ENCODE data around the gene ENOX1.

Gene ENOX1

GRCh38 chr13:43268632-43269031, 518.1 kb downstream of the ENOX1 start:
- no peak for DNase-seq

- no peak for DNase-seq
These were observed 518.9 kb downstream of the ENOX1 start for GRCh38 chr13:43267916-43268315.

- DNase-seq = no peak
These were observed 519.7 kb downstream of the ENOX1 start for GRCh38 chr13:43266936-43267615.

GRCh38 chr13:43265028-43265427, 521.7 kb downstream of the ENOX1 start:
- no peak for DNase-seq

- no peak for DNase-seq
These were observed 522.3 kb downstream of the ENOX1 start for GRCh38 chr13:43264458-43264857.

- no peak for DNase-seq
These were observed 523.7 kb downstream of the ENOX1 start for GRCh38 chr13:43263047-43263446.

- DNase-seq = no peak
These were observed 525.8 kb downstream of the ENOX1 start for GRCh38 chr13:43260999-43261398.

- DNase-seq = no peak
These were observed 528.0 kb downstream of the ENOX1 start for GRCh38 chr13:43258771-43259170.

GRCh38 chr13:43257765-43258164, 529.0 kb downstream of the ENOX1 start:
- no peak for DNase-seq

GRCh38 chr13:43251961-43252360, 534.8 kb downstream of the ENOX1 start:
- no peak for DNase-seq

- no peak for DNase-seq
These were observed 540.4 kb downstream of the ENOX1 start for GRCh38 chr13:43246382-43246781.

- no peak for DNase-seq
These were observed 541.3 kb downstream of the ENOX1 start for GRCh38 chr13:43245374-43245964.

- no peak for DNase-seq
These were observed 542.3 kb downstream of the ENOX1 start for GRCh38 chr13:43244481-43244880.

GRCh38 chr13:43243711-43244110, 543.1 kb downstream of the ENOX1 start:
- DNase-seq = no peak

GRCh38 chr13:43242040-43242439, 544.7 kb downstream of the ENOX1 start:
- no peak for DNase-seq

- DNase-seq = no peak
These were observed 546.5 kb downstream of the ENOX1 start for GRCh38 chr13:43240278-43240677.

- DNase-seq = no peak
These were observed 547.4 kb downstream of the ENOX1 start for GRCh38 chr13:43239275-43239840.

- no peak for DNase-seq
These were observed 548.3 kb downstream of the ENOX1 start for GRCh38 chr13:43238341-43239083.

- no peak for DNase-seq
These were observed 549.2 kb downstream of the ENOX1 start for GRCh38 chr13:43237616-43238015.

GRCh38 chr13:43235028-43235427, 551.7 kb downstream of the ENOX1 start:
- no peak for DNase-seq

GRCh38 chr13:43232873-43233265, 553.9 kb downstream of the ENOX1 start:
- DNase-seq = no peak

- no peak for DNase-seq
These were observed 554.5 kb downstream of the ENOX1 start for GRCh38 chr13:43232144-43232872.

GRCh38 chr13:43230989-43231388, 555.8 kb downstream of the ENOX1 start:
- no peak for DNase-seq
